HepG2 (cell line): Measurements from ENCODE around the gene PDE3A. TPM values are rescaled to one million over a fixed set of nuclear protein-coding genes. Genes with fewer than 3 reads are reported as not detected.

Source experiments
- ATAC-seq: fragments of 200-7000 bp; cut with Tn5 transposase; 3 replicates; pipeline ENCODE4 v1.9.1; 2020; ENCODE audit warnings: mild to moderate bottlenecking, moderate library complexity
- BruUV-seq: library from RNA; stranded (reverse); fragments of 400-500 nt; replicated peaks from 2 replicates; lab custom pipeline; 2021; lab: Mats Ljungman, UMichigan
- CTCF ChIA-PET: fragments of 300-600 bp; formaldehyde crosslinking; extraction: SDS; loops from one replicate; lab custom pipeline; 2021; ENCODE audit warnings: low total read pairs, inconsistent platforms, low intra/inter-chr PET ratio; lab: Yijun Ruan, JAX
- POLR2A ChIA-PET: fragments of 350-600 bp; sonication (Branson Sonifier 250); formaldehyde crosslinking; loops from one replicate; lab custom pipeline; 2020; ENCODE audit warnings: antibody characterized with exemption, inconsistent platforms; lab: Yijun Ruan, JAX
- DNase-seq: peaks from one replicate; pipeline ENCODE4 v3.0.0-alpha.2; 2015; ENCODE audit warnings: low spot score
- FAIRE-seq: peaks from 3 replicates; lab custom pipeline; 2011; peaks lifted over from hg19 to GRCh38; lab: Jason Lieb, UNC
- H2AFZ ChIP-seq: one replicate; pipeline ENCODE4 v1.6.1; 2011; ENCODE audit warnings: low read length, inconsistent platforms
- H3K27ac ChIP-seq: fragments of 300-600 bp; 3 replicates; pipeline ENCODE4 v1.8.0; 2011; ENCODE audit warnings: mixed run types, mild to moderate bottlenecking, mixed read lengths, low read length, inconsistent platforms; ENCODE audit not compliant: insufficient read depth; ENCODE audit errors: extremely low read length
- H3K27me3 ChIP-seq, 2 experiments: fragments of 200-600 bp in 1 of 2; 2 replicates in 1 of 2; 3 replicates in 1 of 2; pipeline versions ENCODE4 v1.6.0 to v1.8.0; 2011; ENCODE audit warnings: low read length in 2 of 2, mild to moderate bottlenecking in 2 of 2, moderate library complexity in 2 of 2, inconsistent platforms in 1 of 2; ENCODE audit not compliant: insufficient read depth in 2 of 2, control insufficient read depth in 1 of 2
- H3K36me3 ChIP-seq, 2 experiments: fragments of 200-600 bp in 1 of 2; replicated peaks in 1 of 2; 2 replicates in 1 of 2; 3 replicates in 1 of 2; pipeline versions ENCODE4 v1.5.1 to v1.8.0; 2011; ENCODE audit warnings: low read length in 2 of 2, inconsistent platforms in 1 of 2; ENCODE audit not compliant: insufficient read depth in 2 of 2, control insufficient read depth in 1 of 2
- H3K4me1 ChIP-seq: 2 replicates; pipeline ENCODE4 v1.5.1; 2012; ENCODE audit warnings: low read length, inconsistent platforms; ENCODE audit not compliant: insufficient read depth
- H3K4me2 ChIP-seq: 2 replicates; pipeline ENCODE4 v1.6.0; 2011; ENCODE audit warnings: low read depth, low read length, inconsistent platforms
- H3K4me3 ChIP-seq, 3 experiments: fragments of 200-600 bp in 1 of 3; sonication (generic), shearing (Covaris generic) in 1 of 3; replicated peaks in 1 of 3; 2 replicates each; pipeline ENCODE4 v1.5.1; 2011 to 2016; ENCODE audit warnings: low read length in 3 of 3, inconsistent platforms in 2 of 3, low read depth in 2 of 3, mild to moderate bottlenecking in 2 of 3, control low read depth in 1 of 3, mixed read lengths in 1 of 3; ENCODE audit not compliant: insufficient read depth in 1 of 3
- H3K79me2 ChIP-seq: one replicate; pipeline ENCODE4 v1.6.1; 2011; ENCODE audit warnings: low read length, inconsistent platforms; ENCODE audit not compliant: insufficient read depth
- H3K9ac ChIP-seq: 2 replicates; pipeline ENCODE4 v1.6.0; 2011; ENCODE audit warnings: mild to moderate bottlenecking, low read depth, low read length, inconsistent platforms; ENCODE audit not compliant: insufficient read depth
- H3K9me3 ChIP-seq: 2 replicates; pipeline ENCODE4 v1.5.1; 2012; ENCODE audit warnings: mild to moderate bottlenecking, low read length
- H4K20me1 ChIP-seq: 2 replicates; pipeline ENCODE4 v1.6.0; 2011; ENCODE audit warnings: inconsistent platforms, mild to moderate bottlenecking, low read length, moderate library complexity; ENCODE audit not compliant: insufficient read depth
- HIVEP1 ChIP-seq: sonication (generic); formaldehyde crosslinking; IDR thresholded peaks from 2 replicates; pipeline ENCODE4 v1.4.0; 2020; ENCODE audit warnings: mild to moderate bottlenecking, missing genetic modification reagents
- HMGA1 ChIP-seq: sonication (generic); formaldehyde crosslinking; conservative IDR thresholded peaks from 2 replicates; pipeline ENCODE4 v1.4.0; 2020; ENCODE audit warnings: missing genetic modification reagents
- PHB2 ChIP-seq: fragments of 450-650 bp; IDR thresholded peaks from 2 replicates; pipeline ENCODE4 v1.6.1; 2018; ENCODE audit not compliant: partially characterized antibody
- WIZ ChIP-seq: sonication (generic); formaldehyde crosslinking; IDR thresholded peaks from 2 replicates; pipeline ENCODE4 v1.5.1; 2020; ENCODE audit warnings: mild to moderate bottlenecking, missing genetic modification reagents
- ZNF343 ChIP-seq: sonication (generic); formaldehyde crosslinking; IDR thresholded peaks from 2 replicates; pipeline ENCODE4 v1.4.0; 2020; ENCODE audit warnings: mild to moderate bottlenecking, missing genetic modification reagents
- ZNF441 ChIP-seq: sonication (generic); formaldehyde crosslinking; IDR thresholded peaks from 2 replicates; pipeline ENCODE4 v1.7.0; 2021; ENCODE audit warnings: missing genetic modification reagents, borderline replicate concordance
- ZNF879 ChIP-seq: sonication (generic); formaldehyde crosslinking; IDR thresholded peaks from 2 replicates; pipeline ENCODE4 v1.8.1; 2023; ENCODE audit warnings: missing genetic modification reagents
- WGBS: methylation state at CpG from one replicate; pipeline ENCODE4 v1.1.6; 2017; ENCODE audit warnings: low lambda C conversion rate; 5-methylcytosine and 5-hydroxymethylcytosine counted together
- in situ Hi-C: cut with HindIII; loops from 2 replicates; pipeline ENCODE4 v1.10.0; 2017; ENCODE audit warnings: low pct_unique_long_range_greater_than_20kb; ENCODE audit not compliant: extremely low pct_ligation_motif_present
- intact Hi-C: fragments of 100-400 bp; cut with micrococcal nuclease; formaldehyde crosslinking; loops from one replicate; pipeline ENCODE4 v1.10.0; 2022; ENCODE audit not compliant: unreplicated experiment
- polyA plus RNA-seq, 8 experiments: library from polyadenylated mRNA; depleted of rRNA in 3 of 8; stranded (reverse) in 7 of 8; unstranded in 1 of 8; fragments of >200 nt; fragmentation: Illumina TruSeq in 4 of 8; extraction: Trizol in 4 of 8; gene quantifications; 2 replicates each; pipeline versions ENCODE4 v1.2.1 to v1.2.3, GENCODE V29; 2011 to 2016; ENCODE audit warnings: low read depth in 4 of 8, missing spikeins in 1 of 8, mixed read lengths in 1 of 8; ENCODE audit not compliant: insufficient read depth in 1 of 8
- total RNA-seq, 5 experiments: library from RNA; depleted of rRNA; stranded (reverse); fragments of >200 nt; fragmentation: Illumina TruSeq; extraction: Trizol; gene quantifications; 2 replicates each; pipeline ENCODE4 v1.2.3, GENCODE V29; 2016; ENCODE audit warnings: low read depth in 1 of 5
- TF ChIP-seq, protein P1 (sequence below): sonication (generic); formaldehyde crosslinking; IDR thresholded peaks from 2 replicates; pipeline ENCODE4 v1.4.0; 2020; ENCODE audit warnings: missing genetic modification reagents
- TF ChIP-seq, protein P2 (sequence below): sonication (generic); formaldehyde crosslinking; IDR thresholded peaks from 2 replicates; pipeline ENCODE4 v1.8.0; 2022; ENCODE audit warnings: mild to moderate bottlenecking, missing genetic modification reagents, moderate library complexity
- TF ChIP-seq, protein P3 (sequence below): sonication (generic); formaldehyde crosslinking; IDR thresholded peaks from 2 replicates; pipeline ENCODE4 v1.8.1; 2023; ENCODE audit warnings: mild to moderate bottlenecking, moderate library complexity, missing genetic modification reagents
- TF ChIP-seq, protein P4 (sequence below): sonication (generic); formaldehyde crosslinking; IDR thresholded peaks from 2 replicates; pipeline ENCODE4 v1.5.0; 2020; ENCODE audit warnings: mild to moderate bottlenecking, missing genetic modification reagents

The PDE3A gene
- total and polyA plus RNA-seq, 2 of the 13 experiments (the other 11 are each of a cell fraction or from before 2014, with no cell fraction given), result 0.77 to 1.5 TPM

DNA sequence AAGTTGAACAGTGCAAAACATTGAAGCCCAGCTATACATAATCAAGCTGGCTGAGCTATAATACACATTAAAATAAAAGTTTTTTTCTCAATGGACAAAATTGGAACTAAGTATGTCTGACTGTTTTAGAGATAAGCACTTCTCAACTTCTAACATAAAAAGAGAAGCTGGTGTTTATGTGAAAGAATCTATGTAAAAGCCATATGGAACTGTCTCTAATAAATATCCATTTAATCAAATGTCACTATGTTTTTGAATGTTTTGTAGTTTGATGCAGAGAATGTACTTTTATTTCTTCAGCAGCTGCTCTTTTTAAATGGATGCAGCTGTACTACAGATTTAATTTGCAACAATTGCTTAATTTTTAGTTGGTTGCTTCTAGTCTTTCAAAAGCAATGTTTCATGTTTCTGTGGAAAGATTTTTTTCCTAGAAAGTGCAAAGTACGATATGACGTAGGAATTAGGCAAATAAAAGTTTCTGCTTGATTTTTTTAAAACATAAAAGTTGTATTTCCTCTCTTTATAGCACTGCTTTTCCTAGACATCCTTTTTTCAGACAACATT, 114.2 kb downstream of the PDE3A start:
- peak; percentile 2 for DNase-seq
- no TSS peak for BruUV-seq
- Histone ChIP-seq H3K9me3 (no peaks in the 10 kb centered on the region), H3K27ac (no peak overlapping the region), H3K36me3 (no peaks in the 10 kb centered on the region), H3K9ac (no peak overlapping the region), H3K4me1 (0 out of 2 replicates have a peak, but pooled peaks cover 4% of the 10 kb centered on the region), H3K4me2 (no peak overlapping the region), H3K79me2 (no peaks in the 10 kb centered on the region), H2AFZ (no peak overlapping the region), H3K27me3 (no peaks in the 10 kb centered on the region), H4K20me1 (no peaks in the 10 kb centered on the region), H3K4me3 (no peak overlapping the region)
- TF ChIP-seq HMGA1 (no peak), HIVEP1 (no peak), WIZ (CRISPR knock-in tag) (no peak), ZNF441 (CRISPR knock-in tag) (no peak), PHB2 (no peak), ZNF879 (CRISPR knock-in tag) (no peak), ZNF343 (no peak)
- TF ChIP-seq, protein P1, sequence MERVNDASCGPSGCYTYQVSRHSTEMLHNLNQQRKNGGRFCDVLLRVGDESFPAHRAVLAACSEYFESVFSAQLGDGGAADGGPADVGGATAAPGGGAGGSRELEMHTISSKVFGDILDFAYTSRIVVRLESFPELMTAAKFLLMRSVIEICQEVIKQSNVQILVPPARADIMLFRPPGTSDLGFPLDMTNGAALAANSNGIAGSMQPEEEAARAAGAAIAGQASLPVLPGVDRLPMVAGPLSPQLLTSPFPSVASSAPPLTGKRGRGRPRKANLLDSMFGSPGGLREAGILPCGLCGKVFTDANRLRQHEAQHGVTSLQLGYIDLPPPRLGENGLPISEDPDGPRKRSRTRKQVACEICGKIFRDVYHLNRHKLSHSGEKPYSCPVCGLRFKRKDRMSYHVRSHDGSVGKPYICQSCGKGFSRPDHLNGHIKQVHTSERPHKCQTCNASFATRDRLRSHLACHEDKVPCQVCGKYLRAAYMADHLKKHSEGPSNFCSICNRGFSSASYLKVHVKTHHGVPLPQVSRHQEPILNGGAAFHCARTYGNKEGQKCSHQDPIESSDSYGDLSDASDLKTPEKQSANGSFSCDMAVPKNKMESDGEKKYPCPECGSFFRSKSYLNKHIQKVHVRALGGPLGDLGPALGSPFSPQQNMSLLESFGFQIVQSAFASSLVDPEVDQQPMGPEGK (CRISPR knock-in tag), result no peak
- TF ChIP-seq, protein P2, sequence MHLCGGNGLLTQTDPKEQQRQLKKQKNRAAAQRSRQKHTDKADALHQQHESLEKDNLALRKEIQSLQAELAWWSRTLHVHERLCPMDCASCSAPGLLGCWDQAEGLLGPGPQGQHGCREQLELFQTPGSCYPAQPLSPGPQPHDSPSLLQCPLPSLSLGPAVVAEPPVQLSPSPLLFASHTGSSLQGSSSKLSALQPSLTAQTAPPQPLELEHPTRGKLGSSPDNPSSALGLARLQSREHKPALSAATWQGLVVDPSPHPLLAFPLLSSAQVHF, result no peak
- TF ChIP-seq, protein P3, sequence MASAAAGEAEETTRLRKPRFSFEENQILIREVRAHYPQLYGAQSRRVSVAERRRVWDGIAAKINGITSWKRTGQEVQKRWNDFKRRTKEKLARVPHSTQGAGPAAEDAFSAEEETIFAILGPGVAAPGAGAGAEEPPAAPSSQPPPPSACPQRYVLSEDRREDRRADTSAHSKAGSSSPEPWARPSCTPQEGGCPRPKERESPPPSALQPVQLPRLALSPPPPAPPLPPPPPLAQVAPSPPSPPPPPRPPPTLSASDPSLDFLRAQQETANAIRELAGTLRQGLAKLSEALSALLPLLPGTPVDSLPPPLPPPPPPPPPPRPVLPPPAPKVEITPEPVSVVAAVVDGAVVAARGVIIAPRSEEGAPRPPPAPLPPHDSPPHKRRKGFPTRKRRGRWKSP (CRISPR knock-in tag), result no peak
- TF ChIP-seq, protein P4, sequence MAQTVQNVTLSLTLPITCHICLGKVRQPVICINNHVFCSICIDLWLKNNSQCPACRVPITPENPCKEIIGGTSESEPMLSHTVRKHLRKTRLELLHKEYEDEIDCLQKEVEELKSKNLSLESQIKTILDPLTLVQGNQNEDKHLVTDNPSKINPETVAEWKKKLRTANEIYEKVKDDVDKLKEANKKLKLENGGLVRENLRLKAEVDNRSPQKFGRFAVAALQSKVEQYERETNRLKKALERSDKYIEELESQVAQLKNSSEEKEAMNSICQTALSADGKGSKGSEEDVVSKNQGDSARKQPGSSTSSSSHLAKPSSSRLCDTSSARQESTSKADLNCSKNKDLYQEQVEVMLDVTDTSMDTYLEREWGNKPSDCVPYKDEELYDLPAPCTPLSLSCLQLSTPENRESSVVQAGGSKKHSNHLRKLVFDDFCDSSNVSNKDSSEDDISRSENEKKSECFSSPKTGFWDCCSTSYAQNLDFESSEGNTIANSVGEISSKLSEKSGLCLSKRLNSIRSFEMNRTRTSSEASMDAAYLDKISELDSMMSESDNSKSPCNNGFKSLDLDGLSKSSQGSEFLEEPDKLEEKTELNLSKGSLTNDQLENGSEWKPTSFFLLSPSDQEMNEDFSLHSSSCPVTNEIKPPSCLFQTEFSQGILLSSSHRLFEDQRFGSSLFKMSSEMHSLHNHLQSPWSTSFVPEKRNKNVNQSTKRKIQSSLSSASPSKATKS, result no peak
- intact Hi-C loops (no loop called here), in situ Hi-C loops (no loop called here)
- no peak for FAIRE-seq
- ChIA-PET POLR2A (no interaction called here), CTCF (no interaction called here)
- WGBS, result 2% methylated on average over 2 of the region's 2 CpGs
- ATAC-seq, result no peak
